WTC11 (cell line): ENCODE results near the gene ZNRF1.

Experiments used
- NR1H2 ChIP-seq: sonication (generic); formaldehyde crosslinking; IDR thresholded peaks from 2 replicates; pipeline ENCODE4 v1.9.0; 2021; ENCODE audit warnings: mild to moderate bottlenecking, moderate library complexity, missing genetic modification reagents
- TCF7 ChIP-seq: sonication (generic); formaldehyde crosslinking; IDR thresholded peaks from 2 replicates; pipeline ENCODE4 v1.8.0; 2022; ENCODE audit warnings: mild to moderate bottlenecking, low read depth, missing genetic modification reagents, moderate library complexity
- TP53 ChIP-seq: sonication (generic); formaldehyde crosslinking; IDR thresholded peaks from 2 replicates; pipeline ENCODE4 v1.8.1; 2023; ENCODE audit warnings: mild to moderate bottlenecking, missing genetic modification reagents

- TF ChIP-seq NR1H2 (CRISPR knock-in tag): no peak
- no peak for TF ChIP-seq TP53 (CRISPR knock-in tag)
- no peak for TF ChIP-seq TCF7 (CRISPR knock-in tag)
Measured at GRCh38 chr16:75074304-75074793, 75.5 kb downstream of the ZNRF1 start.
